Stimulated activated CD8-positive, alpha-beta memory T cell treated with anti-CD3 and anti-CD28 coated beads, Interleukin-7, amount 100 ng/mL, for 48 hours (primary cell): Measurements from ENCODE around the gene SLC12A8.
"Not testable (repeated sequence)": the region's sequence is repeated elsewhere in the genome, so short reads cannot be mapped to it uniquely, and the experiment has no call there.

Source experiments
- DNase-seq, 2 donors: peaks; one replicate each; pipeline ENCODE4 v3.0.0-alpha.2; 2020; ENCODE audit warnings: low read depth in 1 of 2; ENCODE audit errors: extremely low read depth in 1 of 2

The SLC12A8 gene

GRCh38 chr3:125083776-125084175, 128.8 kb downstream of the SLC12A8 start:
- DNase-seq = no peak

DNA sequence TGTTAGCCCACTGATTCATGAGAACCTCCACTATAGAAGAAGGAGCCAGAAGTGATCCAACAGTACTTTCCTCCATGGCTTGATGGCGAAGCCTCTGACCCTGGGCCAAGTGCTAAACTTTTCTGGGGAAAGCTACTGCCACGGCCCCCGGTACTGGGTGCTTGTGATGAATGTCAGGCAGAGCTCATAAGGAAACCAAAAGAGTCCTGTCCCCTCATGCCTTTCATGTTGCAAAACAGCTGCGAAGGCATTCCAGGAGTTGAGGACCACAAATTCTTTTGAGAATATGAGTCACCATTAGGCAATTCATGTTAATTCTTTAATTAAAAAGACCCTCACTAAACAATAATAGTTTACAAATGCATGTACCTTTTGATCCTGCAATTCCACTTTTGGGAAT, 130.2 kb downstream of the SLC12A8 start:
- DNase-seq = not testable (repeated sequence)

DNA sequence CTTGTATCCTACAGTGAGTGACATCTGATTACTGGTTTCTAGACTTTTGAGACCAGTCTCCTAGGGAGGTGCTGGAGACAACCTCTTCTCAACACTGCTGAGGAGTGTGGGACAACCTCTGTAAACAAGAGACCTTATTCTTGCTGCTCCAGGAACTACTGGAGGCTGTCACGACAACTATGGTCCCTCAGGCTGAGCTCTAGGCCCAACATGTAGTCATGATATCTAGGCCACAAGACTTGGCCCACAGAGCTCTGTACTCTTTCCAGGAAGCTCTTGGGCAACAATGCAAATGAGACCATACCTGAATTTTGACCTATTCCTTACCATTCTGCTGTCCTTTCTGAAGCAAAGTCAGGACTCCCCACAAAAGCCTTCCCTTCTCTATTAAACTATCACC, 132.5 kb downstream of the SLC12A8 start:
- no peak for DNase-seq

GRCh38 chr3:125079675-125080045, 132.9 kb downstream of the SLC12A8 start:
- no peak for DNase-seq

- DNase-seq = no peak
Observed at GRCh38 chr3:125078951-125079674, 133.4 kb downstream of the SLC12A8 start.

DNA sequence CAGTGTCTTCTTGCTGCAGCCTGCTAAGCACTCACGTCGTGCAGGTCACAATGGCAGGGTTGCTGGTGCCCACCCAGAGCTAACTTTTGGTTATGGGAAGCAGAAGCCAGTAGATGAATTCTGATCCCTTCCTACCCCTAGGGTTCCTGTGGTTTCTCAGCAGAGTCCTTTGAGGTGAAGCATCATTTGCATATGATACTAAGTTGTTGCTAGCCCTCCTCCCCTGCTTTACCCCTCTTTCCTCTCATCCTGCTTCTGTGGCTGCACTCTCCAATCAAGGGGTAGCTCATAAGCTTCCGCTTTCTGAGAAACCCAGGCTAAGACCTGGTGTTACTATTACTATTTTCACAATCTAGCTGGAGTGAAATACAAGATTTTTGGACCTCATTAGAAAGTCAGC, 134.7 kb downstream of the SLC12A8 start:
- no peak for DNase-seq

DNA sequence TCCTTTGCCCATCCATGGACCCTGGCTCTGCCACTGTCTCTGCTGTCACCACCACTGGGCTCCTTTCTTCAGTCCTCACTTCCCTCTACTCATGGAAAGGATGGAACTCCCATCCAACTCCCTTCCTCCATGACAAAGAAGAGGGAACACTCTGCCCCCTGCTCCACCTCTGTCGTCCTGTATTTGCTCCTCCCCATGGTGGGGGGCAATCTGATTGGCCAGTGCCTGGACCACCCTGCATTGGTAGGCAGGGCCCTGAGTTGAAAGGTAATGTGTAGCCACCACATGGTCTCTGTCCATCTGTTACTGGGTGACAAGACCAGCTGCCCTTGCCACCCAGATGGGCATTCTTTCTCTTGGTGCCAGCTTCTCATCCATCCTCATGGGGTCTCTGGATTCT, 136.1 kb downstream of the SLC12A8 start:
- DNase-seq = no peak

DNA sequence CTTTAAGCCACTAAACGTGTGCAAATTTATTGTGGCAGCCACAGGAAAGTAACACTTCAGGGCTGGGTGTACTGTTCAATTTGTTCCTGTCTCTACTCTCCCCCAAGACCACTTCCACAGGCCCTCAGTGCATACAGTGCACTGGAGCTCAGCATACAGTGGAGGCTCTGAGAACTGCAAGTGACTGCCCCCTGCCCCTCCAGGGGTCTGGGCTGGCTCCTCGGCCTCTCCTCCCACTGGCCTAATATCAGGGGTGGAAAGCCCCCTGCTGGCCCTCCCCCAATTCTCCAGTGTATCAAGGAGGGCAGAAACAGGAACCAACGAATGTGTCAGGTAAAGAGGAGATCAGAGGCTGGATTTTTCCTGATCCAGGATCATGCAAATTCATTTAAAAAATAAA, 136.8 kb downstream of the SLC12A8 start:
- DNase-seq = no peak

GRCh38 chr3:125073390-125073905, 139.1 kb downstream of the SLC12A8 start:
- DNase-seq = no peak

- no peak for DNase-seq
Observed at GRCh38 chr3:125072749-125073389, 139.7 kb downstream of the SLC12A8 start.

DNA sequence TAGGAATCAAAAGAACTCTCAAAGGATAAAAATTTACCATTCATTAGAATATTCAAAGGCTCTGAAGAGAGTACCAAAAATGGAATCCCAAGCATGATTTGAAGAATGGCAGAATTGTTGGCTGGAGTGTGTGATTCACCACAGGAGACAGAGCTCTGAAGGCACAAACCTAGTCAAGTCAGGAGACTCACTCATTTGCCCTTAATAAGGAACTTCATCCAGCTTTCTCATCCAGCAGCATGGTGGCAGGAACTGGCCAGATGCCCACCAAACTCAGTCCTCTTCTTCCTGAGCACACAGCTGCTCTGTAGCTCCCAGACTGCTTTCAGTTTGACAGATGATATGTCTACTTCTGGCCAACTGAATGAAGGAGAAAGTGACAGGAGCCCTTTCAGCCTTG, 140.2 kb downstream of the SLC12A8 start:
- no peak for DNase-seq

- no peak for DNase-seq
Observed at GRCh38 chr3:125069968-125070745, 142.4 kb downstream of the SLC12A8 start.

DNA sequence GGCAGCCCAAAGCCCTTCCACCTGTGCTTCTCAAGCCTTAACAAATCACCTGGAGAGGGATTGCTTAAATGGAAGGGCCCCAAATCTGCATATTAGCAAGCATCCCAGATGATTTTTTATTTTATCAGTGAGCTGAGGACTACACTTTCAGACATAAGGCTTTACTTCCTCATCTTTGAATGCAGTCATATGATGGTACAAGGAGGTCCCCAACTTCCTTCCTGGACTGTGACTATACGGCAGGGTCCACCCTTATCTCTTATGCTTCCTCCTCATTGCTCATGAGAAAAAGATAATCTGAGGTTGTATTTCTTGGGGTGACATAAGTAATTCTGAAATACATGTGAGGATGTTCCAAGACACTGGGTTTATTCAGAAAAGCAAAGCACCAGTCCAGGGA, 143.1 kb downstream of the SLC12A8 start:
- DNase-seq = no peak

DNA sequence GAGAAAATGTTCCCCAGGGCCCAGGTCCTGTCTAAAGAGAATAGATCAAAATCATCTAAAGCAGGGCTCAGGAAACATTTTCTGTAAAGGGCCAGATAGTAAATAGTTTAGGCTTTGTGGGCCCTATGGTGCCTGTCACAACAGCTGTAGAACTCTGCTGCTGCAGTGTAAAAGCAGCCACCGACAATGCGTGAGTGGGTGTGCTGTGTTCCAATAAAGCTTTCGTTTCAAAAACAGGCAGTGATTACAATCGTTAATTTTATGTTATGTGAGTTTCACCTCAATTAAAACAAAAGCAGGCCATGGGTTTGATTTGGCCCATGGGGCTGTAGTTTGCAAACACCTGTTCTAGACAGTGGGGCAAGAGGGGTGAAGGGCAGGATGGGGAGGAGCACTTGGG, 144.3 kb downstream of the SLC12A8 start:
- DNase-seq = no peak

DNA sequence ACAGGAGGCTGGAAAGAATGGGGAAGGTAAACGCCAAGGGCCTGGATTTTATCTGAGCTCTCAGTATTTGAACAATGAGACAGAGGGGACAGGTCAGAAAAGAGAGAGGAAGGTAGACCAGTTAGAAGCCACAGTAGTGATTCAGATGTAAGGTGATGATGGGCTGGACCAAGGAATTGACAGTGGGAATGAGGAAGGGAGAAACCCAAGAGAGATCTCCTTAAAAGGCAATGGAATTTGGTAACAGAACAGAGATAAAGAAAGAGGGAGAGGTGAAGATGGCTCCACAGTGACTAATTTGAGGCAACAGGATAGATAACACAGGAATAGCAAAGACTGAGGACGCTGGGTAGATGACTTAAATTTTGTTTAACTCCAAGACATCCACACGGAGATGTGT, 145.3 kb downstream of the SLC12A8 start:
- no peak for DNase-seq

DNA sequence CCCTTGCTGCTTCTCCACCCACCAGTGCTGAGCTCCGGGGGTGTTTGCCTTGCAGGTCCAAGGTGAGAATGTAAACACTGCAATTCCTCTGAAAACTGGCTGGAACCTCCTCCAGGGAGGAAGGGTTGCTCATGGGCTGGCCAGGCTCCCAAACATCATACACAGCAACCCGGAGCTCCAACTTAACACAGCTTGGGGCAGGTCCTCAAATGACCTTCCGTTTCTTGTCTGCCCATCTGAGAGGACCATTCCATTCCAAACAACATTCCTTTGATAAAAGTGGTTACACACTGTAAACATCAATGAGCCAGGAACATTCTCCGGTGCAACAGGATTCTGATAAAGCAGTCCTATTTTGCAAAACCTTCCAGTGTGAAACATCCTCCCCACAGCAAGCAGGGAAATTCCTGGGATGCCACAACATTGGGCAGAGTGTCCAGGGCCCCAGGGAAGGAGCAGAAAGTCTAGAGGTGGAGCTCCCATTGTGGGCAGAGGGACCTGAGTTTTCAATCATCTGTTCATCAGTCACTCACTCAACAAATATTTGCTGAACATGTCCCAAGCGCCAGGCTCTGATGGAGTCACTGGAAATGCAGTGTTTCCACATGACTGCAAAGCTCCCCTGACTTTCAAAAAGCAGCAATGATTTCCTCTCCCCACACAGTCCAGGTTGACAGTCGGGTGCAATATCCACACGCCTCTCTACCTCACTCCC, 149.5 kb downstream of the SLC12A8 start:
- no peak for DNase-seq

DNA sequence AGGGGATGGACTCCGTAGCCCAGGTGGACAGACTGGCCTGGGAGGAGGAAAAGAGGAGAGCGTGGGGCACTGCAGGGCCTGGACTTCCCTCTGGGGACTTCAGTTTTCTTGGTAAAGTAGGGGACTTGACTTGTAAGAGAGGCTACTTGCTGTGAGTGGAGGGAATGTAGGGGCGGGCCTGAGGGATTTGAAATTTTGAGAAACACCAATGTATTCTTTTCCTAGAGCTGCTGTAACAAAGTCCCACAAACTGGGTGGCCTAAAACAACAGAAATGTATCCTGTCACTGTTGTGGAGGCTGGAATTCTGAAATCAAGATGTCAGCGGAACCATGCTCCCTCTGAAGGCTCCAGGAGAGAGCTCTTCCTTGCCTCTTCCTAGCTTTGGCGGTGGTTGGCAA, 150.9 kb downstream of the SLC12A8 start:
- DNase-seq = no peak

- DNase-seq = no peak
Observed at GRCh38 chr3:125061170-125061569, 151.4 kb downstream of the SLC12A8 start.

GRCh38 chr3:125059488-125060245, 152.9 kb downstream of the SLC12A8 start:
- no peak for DNase-seq

DNA sequence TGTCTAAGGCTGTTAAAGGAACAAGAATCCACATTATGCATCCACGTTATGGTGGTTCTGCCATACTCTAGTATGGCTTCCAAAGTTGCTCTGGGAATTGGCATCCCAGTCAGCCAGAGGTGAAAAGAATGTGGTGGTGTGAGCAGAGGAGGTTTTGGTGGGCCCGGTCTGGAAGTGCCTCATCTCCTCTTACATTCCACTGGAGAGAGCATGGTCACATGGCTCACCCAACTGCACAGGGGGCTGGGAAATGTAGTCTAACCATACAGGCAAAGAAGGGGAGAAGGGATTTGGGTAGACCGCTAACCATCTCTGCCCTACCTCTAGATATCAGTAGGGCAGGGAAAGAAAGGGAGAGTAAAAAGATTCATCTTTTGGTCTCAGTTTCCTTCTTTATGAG, 153.6 kb downstream of the SLC12A8 start:
- no peak for DNase-seq
